COLO668 (cell line): ENCODE data around the gene ZNF84.

Experiments
- DNase-seq: peaks from one replicate; lab custom pipeline; 2025; ENCODE audit not compliant: unreplicated experiment; lab: John Stamatoyannopoulos, UW

The ZNF84 gene

DNA sequence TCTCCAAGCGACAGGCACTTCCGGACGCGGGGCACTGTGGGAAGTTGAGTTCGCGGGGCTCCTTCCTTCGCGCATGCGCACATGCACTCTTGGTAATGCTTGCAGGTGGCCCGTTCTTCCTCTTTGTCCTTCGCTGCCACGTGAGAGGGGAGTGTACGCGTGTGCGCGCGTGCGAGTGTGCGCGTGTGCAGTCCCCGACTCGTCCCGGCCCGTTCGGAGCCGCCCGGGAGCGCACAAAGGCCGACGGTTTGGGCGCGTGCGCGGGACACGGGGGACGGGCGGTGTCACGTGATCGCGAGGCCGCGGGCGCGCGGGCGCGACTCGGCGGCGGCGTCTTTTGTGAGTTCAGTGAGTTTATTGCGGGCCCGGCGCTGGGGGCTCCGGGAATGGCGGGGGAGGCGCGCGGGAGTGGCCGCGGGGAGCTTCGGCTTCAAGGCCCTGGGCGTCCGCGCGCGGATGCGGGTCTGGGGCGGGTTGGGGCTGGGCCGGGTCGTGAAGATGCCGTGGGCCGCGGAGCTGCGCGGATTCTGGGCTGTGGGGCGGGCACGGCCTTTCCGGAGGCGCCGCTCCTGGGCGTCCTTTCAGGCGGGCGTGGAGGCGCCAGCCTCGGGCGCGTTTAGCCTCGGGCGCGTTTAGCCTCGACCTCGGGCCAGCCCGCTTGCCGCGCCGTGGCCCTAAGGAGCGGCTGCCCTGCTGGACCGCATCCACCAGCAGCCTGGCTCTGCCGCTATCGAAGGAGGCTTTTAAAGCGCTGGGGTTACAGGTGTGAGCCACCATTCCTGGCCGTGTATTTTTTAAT is at the start of gene ZNF84:
ZNF84 (plus strand) TSS at position 303 of the 799 bp plus-strand sequence. CDS start 3,959 bp downstream, outside the sequence.
- peak; percentile 97 for DNase-seq

DNA sequence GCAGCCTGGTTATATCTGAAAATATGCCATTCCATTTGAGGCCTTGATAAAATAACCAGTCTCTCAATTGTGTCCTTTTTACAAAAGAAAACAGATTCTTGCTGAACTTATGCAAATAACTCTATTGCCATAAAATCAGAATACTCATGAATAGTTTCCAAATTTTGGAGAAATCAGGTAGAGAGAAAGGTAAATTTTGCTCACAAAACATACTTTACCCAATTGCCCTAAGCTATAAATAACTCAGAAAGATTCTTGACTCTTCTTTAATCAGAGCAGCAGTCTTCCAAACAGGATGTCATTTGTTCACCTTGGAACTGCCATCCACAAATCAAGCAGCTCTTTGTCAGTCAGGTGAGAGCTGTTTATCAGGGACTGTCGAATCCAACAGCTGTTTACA is 38.6 kb upstream of the ZNF84 start:
- no peak for DNase-seq

DNA sequence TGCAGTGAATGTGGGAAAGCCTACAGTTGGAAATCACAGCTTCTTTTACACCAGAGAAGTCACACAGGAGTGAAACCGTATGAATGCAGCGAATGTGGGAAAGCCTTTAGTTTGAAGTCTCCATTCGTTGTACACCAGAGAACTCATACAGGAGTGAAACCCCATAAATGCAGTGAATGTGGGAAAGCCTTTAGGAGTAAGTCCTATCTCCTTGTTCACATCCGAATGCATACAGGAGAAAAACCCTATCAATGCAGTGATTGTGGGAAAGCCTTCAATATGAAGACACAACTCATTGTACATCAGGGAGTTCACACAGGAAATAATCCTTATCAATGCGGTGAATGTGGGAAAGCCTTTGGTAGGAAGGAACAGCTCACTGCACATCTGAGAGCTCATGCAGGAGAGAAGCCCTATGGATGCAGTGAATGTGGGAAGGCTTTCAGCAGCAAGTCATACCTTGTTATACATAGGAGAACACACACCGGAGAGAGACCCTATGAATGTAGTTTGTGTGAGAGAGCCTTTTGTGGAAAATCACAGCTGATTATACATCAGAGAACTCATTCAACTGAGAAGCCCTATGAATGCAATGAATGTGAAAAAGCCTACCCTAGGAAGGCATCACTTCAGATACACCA is 26.5 kb upstream of the ZNF84 start:
- DNase-seq: no peak

DNA sequence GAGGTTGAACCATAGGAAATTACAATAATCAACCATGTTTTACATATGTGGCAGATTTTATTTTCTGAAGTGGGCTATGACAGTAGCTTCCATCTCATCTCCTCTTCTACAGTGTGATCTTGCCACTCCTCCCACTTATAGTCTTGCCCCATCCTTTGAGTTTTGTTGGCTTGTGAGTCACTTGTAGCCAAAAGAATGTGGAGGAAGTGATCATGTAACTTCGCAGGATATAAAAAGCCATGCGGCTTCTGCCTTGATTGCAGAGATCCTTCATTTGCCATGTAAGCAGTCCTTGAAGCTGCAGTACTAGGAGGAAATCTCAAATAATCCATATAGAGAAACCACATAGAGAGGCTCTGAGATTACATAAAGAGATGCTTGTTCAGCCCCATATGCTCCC is 13.7 kb upstream of the ZNF84 start:
- no peak for DNase-seq

DNA sequence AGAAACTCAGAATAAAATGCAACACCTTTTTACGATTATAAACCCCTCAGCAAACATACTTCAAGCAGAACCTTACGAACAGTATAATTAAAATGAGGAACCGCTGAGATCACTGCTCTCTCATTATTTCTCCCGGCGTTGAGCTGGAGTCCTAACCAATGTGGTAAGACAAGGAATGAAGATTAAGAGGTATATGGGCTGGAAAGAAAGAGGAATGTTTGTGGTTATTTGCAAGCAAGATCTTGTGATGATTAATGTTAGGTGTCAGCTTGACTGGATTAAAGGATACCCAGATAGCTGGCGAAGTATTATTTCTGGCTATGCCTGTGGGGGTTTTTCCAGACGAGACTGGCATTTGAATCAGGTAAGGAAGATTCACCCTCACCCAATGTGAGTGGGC is 10.3 kb upstream of the ZNF84 start:
- no peak for DNase-seq

DNA sequence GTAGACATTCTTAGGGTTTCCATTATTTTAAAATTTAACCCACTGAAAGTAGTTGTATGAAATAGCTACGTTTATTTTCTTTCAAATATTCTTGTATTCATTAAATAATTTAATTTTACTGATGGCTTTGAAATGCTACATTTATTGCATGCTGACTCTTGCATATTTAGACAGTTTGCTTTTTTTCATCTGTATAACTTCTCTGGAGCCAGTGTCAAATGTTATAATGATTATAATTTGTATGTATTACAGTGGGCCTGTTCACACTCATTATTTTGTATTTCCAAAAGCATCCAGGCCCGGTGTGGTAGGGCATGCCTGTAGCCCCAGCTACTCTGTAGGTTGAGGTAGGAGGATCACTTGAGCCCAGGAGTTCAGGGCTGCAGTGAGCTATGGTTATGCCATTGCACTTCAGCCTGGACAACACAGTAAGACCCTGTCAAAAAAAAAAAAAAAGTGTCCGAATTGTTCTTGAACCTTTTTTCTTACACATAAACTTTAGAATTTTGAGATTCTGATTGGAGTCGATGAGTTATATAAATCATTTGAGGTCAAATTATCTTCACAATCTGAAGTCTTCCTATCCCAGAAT is 905 bp downstream of the ZNF84 start:
- DNase-seq: no peak

DNA sequence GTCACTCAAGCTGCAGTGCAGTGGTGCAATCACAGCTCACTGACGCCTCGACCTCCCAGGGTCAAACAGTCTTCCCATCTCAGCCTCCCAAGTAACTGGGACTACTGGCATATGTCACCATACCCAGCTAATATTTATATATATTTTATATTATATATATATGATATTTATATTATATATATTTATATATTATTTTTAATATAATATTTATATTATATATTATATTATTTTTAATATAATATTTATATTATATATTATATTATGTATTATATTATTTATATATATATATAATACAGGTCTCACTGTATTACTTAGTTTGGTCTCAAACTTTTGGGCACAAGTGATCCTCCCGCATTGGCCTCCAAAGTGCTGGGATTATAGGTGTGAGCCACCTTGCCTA is 9.4 kb downstream of the ZNF84 start:
- DNase-seq: no peak

DNA sequence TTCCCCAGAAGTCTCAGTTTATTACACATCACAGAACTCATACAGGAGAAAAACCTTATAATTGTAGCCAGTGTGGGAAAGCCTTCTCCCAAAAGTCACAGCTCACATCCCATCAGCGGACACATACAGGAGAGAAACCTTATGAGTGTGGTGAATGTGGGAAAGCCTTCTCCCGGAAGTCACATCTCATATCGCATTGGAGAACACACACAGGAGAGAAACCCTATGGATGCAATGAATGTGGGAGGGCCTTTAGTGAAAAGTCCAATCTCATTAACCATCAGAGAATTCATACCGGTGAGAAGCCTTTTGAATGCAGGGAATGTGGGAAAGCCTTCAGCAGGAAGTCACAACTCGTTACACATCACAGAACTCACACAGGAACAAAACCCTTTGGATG is 20.1 kb downstream of the ZNF84 start:
- DNase-seq: no peak

DNA sequence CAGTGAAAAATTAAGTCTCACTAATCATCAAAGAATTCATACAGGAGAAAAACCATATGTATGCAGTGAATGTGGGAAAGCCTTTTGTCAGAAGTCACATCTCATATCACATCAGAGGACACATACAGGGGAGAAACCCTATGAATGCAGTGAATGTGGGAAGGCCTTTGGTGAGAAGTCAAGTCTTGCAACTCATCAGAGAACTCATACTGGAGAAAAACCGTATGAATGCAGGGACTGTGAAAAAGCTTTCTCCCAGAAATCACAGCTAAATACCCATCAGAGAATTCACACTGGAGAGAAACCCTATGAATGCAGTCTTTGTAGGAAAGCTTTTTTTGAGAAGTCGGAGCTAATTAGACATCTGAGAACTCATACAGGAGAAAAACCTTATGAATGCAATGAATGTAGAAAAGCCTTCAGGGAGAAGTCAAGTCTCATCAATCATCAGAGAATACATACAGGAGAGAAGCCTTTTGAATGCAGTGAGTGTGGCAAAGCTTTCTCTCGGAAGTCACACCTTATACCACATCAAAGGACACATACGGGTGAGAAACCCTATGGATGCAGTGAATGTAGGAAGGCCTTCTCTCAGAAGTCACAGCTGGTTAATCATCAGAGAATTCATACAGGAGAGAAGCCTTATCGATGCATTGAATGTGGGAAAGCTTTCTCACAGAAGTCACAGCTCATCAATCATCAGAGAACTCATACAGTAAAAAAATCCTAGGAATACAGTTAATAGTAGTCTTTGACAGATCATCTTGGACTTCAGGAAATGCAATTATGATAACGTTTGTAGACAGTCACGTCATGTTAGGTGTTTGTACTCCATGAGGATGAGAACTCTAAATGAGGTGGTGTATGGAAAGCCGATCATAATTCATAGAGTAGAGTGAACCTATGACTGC is 21.1 kb downstream of the ZNF84 start:
- DNase-seq: no peak

DNA sequence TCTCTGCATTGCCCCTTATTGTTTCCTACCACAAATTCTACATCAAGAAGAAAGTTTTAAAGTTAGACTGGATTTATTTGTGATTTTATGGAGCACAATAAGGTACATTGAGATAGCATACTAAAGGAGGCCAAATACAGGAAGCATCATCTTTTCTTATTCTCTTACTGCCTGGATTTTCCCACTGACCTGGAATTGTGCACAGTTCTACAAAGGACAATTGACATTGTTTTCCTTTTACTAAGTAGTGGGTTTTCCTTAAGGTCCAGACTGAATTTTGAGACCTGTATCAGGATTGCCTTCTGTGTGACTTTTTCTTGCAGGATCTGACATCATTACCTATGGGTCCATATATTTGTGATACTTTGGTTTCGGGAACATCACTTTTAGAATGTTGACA is 24.6 kb downstream of the ZNF84 start:
- no peak for DNase-seq

DNA sequence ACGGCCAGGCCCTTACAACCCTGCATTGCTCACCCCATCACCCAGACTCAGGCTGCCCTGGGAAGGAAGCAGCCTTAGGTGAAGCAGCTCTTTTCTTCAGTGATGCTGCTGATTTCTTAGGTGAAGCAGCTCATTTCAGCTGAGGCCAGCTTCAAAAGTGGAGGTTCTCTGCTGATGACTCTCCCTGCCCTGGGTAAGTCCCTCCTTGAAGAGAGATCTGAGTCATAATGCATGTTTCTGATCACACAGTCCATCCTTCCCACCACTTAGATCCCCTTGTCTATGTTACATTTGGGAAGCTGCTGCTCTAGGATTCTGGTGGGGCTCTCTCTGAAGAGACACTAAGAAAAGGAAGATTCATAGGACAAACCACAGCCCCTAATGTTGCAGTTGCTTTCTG is 26.2 kb downstream of the ZNF84 start:
- DNase-seq: no peak

DNA sequence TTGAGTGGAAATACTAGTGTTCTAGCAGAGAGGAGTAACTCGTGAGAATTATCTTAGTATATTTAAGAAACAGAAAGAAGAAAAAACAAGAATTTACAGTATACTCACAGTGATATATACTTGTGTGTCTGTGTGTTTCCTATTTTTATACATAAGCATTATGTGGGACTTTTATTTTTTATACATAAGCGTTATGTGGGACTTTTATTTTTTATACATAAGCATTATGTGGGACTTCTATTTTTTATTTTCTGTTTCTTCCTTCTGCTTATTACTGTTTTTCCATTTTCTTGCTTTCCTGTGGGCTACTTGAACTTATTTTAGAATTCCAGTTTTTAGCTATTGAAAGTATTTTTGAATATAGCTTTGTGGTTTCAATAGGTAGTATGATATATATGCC is 36.5 kb downstream of the ZNF84 start:
- DNase-seq: no peak

DNA sequence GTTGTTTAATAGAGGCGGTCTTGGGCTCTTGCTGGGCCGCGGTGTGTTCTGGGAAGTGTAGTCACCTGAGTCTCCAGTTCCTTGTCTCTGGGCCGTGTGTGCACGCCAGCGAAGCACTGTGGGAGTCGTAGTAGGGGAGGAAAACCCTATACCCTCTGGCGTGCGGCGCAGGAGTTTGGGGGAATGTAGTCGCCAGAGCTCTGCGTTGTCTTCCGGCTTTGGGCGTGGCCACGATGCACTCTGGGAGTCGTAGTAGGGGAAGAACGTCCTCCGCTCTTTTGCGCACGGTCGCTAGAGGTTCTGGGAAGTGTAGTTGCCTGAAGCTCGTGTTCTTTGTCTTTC is 42.7 kb downstream of the ZNF84 start:
- peak; percentile 95 for DNase-seq

DNA sequence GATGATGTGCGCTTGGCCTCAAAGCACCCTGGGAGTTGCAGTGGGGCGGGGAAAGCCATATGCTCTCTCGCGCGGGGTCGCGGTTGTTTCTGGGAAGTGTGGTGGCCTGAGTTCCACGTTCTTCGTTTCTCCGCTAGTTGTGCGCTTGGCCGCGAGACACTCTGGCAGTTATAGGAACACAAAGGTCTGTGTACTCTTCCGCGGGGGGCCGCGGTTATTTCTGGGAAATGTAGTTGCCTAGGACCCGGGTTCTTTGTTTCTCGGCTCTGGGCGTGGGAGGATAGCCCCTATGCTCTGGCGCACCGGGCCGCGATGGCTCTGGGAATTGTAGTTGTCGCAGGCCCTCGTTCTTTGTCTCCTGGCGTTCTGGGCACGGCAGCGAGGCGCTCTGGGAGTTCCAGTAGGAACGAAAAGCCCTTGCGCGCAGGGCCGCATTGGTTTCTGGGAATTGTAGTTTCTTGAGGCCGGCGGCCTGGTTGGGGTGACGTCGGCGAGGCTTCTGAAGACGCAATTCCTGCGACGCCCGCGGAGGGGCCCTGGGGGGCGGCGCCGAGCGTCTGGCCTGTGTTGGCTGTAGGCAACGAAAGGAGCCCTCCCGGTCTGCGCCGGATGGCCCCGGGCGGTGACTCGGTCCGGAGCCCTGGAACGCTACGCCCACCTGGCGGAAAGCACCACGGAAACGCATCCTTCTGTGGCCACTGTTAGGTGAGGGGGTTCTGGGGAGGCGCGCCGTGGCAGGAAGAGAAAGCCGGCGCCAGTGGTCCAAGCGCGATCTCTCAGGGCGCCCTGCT is 43.3 kb downstream of the ZNF84 start, which contains the start of gene ZNF140:
ZNF140 (plus strand) TSS at position 556 of the 791 bp plus-strand sequence. CDS start 398 bp downstream, outside the sequence.
- peak; percentile 94 for DNase-seq

DNA sequence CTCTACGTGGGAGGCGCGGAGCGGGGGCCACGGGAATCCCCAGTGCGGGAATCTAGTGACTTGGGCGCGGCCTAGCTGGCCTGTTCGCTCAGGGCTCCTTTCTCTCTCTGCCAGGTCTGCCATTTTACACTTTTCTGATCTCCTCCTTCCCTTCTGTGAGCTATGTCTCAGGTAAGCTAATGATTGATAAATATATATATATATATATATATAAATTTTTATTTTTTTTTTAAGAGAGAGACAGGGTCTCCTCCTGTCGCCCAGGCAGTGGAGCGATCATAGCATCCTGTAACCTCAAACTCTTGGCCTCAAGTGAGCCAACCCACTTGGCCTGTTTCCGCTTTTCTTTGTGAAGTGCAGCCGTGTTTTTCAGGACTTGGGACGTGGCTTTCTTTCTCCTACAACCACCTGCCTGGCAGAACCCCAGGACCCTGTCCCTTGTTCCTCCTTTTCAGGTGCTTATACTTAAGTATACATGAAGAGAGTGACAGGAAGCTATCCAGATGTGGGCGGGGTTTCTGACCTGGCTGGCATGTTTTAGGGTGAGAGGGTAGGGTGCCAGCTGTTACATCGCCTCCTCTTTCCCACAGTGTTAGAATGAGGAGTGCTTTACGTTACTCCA is 44.0 kb downstream of the ZNF84 start:
- no peak for DNase-seq

DNA sequence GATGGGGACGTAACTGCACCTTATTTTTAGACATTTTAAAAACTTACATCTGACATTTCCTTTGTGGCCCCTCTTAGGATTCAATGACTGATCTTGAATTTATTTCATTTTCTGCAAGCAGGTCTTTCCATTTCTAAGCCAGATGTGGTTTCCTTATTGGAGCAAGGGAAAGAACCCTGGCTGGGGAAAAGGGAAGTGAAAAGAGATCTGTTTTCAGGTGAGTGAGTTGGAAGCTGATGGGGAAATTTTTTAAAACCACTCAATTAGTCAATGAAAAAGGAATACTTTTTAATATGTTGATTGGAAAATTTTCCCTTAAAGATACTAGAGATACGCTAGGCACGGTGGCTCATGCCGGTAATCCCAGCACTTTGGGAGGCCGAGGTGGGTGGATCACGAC is 46.0 kb downstream of the ZNF84 start:
- DNase-seq: no peak

DNA sequence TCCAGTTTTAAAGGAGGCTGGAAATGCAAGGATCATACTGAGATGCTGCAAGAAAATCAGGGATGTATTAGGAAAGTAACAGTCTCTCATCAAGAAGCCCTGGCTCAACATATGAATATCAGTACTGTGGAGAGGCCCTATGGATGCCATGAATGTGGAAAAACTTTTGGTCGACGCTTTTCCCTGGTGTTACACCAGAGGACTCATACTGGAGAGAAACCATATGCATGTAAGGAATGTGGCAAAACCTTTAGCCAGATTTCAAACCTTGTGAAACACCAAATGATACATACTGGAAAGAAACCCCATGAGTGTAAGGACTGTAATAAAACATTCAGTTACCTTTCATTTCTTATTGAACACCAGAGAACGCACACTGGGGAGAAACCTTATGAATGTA is 68.3 kb downstream of the ZNF84 start:
- no peak for DNase-seq

DNA sequence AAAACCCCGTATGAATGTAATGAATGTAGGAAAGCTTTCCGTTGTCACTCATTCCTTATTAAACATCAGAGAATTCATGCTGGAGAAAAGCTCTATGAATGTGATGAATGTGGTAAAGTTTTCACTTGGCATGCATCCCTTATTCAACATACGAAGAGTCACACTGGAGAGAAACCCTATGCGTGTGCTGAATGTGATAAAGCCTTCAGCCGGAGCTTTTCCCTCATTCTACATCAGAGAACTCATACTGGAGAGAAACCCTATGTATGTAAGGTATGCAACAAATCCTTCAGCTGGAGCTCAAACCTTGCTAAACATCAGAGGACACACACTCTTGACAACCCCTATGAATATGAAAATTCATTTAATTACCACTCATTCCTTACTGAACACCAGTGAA is 68.9 kb downstream of the ZNF84 start:
- DNase-seq: no peak

DNA sequence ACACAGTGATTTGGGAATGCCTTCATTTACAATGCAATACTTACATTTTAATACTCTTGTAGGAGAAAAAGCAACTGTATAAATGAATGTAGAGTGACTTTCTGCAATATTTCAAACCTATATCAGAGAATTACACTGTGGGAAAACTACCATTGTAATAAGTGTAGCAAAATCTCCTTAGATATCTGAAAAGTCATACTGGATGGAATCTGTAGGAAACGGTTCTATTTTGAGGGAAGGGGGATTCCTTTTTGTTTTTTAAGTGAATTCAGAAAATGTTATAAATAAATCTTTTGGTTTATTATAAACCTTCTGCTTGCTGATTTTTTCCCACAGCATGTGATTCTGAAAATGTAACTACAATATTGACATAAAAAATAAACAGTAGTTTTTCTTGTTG is 69.8 kb downstream of the ZNF84 start:
- no peak for DNase-seq

DNA sequence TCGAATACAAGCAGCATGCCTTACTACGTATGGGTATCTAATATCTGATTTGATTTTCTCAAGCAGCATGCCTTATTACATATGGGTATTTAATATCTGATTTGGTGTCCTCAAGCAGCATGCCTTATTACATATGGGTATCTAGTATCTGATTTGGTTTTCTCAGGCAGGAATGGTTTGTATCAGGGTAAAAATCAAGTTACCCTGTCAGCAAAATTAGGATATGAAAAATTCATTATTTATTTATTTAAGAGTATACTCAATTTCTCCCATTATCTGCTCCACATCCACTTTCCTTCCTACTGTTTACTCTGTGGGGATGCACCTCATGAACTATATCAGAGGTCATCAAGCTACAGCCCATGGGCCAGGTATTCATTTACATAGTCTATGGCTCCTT is 70.8 kb downstream of the ZNF84 start:
- no peak for DNase-seq
